B cell (primary cell): Measurements from ENCODE around the gene HIPK2. TPM values are rescaled to one million over a fixed set of nuclear protein-coding genes. Genes with fewer than 3 reads are reported as not detected.

Experiments
- ATAC-seq: fragments of 200-7000 bp; cut with Tn5 transposase; one replicate; pipeline ENCODE4 v1.10.0; 2021; ENCODE audit warnings: low read depth, mild to moderate bottlenecking, moderate number of reproducible peaks, moderate library complexity
- CTCF ChIA-PET: fragments of 350-600 bp; sonication (Branson Sonifier 250); formaldehyde crosslinking; loops from one replicate; lab custom pipeline; 2021; ENCODE audit warnings: antibody characterized with exemption, inconsistent platforms; lab: Charles Lee
- POLR2A ChIA-PET: fragments of 350-600 bp; sonication (Branson Sonifier 250); formaldehyde crosslinking; loops from one replicate; lab custom pipeline; 2021; ENCODE audit warnings: antibody characterized with exemption; lab: Charles Lee
- DNase-seq: peaks from one replicate; pipeline ENCODE4 v3.0.0; 2013
- H2AFZ ChIP-seq: 2 replicates; pipeline ENCODE4 v1.6.1; 2012; ENCODE audit warnings: mild to moderate bottlenecking, low read depth, low read length; ENCODE audit not compliant: insufficient read depth, poor library complexity, severe bottlenecking
- H3K27ac ChIP-seq, 2 donors: 1 replicate in 1 of 2; 2 replicates in 1 of 2; pipeline ENCODE4 v1.5.1; 2012 to 2013; ENCODE audit warnings: low read length in 2 of 2, mild to moderate bottlenecking in 2 of 2, moderate library complexity in 1 of 2
- H3K27me3 ChIP-seq, 4 experiments: fragments of 200-600 bp in 1 of 4; sonication (generic) in 1 of 4; replicated peaks in 1 of 4; 1 replicate in 2 of 4; 2 replicates in 2 of 4; pipeline versions ENCODE4 v1.6.1 to v1.7.0; 2013 to 2016; ENCODE audit warnings: low read length in 3 of 4, mild to moderate bottlenecking in 2 of 4, mixed read lengths in 1 of 4, moderate library complexity in 1 of 4; ENCODE audit not compliant: insufficient read depth in 4 of 4, control insufficient read depth in 3 of 4; ENCODE audit errors: control extremely low read depth in 1 of 4
- H3K36me3 ChIP-seq, 2 experiments: replicated peaks in 1 of 2; 1 replicate in 1 of 2; 2 replicates in 1 of 2; pipeline versions ENCODE4 v1.6.1 to v1.7.1; 2013; ENCODE audit warnings: low read length in 1 of 2; ENCODE audit not compliant: insufficient read depth in 2 of 2, control insufficient read depth in 1 of 2; ENCODE audit errors: control extremely low read depth in 1 of 2, extremely low read depth in 1 of 2
- H3K4me1 ChIP-seq, 2 donors: fragments of 200-600 bp in 1 of 2; sonication (generic) in 1 of 2; 1 replicate in 1 of 2; 2 replicates in 1 of 2; pipeline versions ENCODE4 v1.5.1 to v1.6.1; 2013 to 2017; ENCODE audit warnings: low read length in 2 of 2; ENCODE audit not compliant: control insufficient read depth in 2 of 2, insufficient read depth in 2 of 2
- H3K4me2 ChIP-seq: replicated peaks from 2 replicates; pipeline ENCODE3; 2012; ENCODE audit warnings: mild to moderate bottlenecking, low read depth, low read length; ENCODE audit not compliant: poor library complexity, severe bottlenecking
- H3K4me3 ChIP-seq, 5 experiments: fragments of 200-600 bp in 1 of 5; sonication (generic) in 1 of 5; 1 replicate in 3 of 5; 2 replicates in 2 of 5; pipeline versions ENCODE4 v1.5.1 to v1.7.0; 2011 to 2016; ENCODE audit warnings: low read length in 4 of 5, mild to moderate bottlenecking in 4 of 5, low read depth in 2 of 5, control low read depth in 1 of 5, moderate library complexity in 1 of 5; ENCODE audit not compliant: insufficient read depth in 1 of 5; ENCODE audit errors: control extremely low read depth in 1 of 5, extremely low read depth in 1 of 5
- H3K79me2 ChIP-seq: fragments of 200-600 bp; sonication (generic); one replicate; pipeline ENCODE4 v1.6.0; 2016; ENCODE audit warnings: low read length; ENCODE audit not compliant: control insufficient read depth, insufficient read depth
- H3K9ac ChIP-seq: fragments of 200-600 bp; sonication (generic); 2 replicates; pipeline ENCODE4 v1.6.1; 2017; ENCODE audit warnings: mild to moderate bottlenecking, low read length, moderate library complexity
- H3K9me3 ChIP-seq, 3 donors: one replicate each; pipeline versions ENCODE4 v1.6.1 to v1.7.1; 2013; ENCODE audit warnings: low read length in 2 of 3; ENCODE audit not compliant: control insufficient read depth in 2 of 3, insufficient read depth in 1 of 3; ENCODE audit errors: control extremely low read depth in 1 of 3
- H4K20me1 ChIP-seq: 2 replicates; pipeline ENCODE4 v1.6.0; 2012; ENCODE audit warnings: mild to moderate bottlenecking, low read length; ENCODE audit not compliant: insufficient read depth, control insufficient read depth, poor library complexity, severe bottlenecking
- H3K27ac Mint-ChIP-seq: one replicate; pipeline ENCODE4 v1.8.0; 2021; ENCODE audit warnings: mixed read lengths
- H3K27me3 Mint-ChIP-seq: one replicate; pipeline ENCODE4 v1.8.0; 2021; ENCODE audit warnings: mixed read lengths
- H3K4me1 Mint-ChIP-seq: one replicate; pipeline ENCODE4 v1.8.0; 2021; ENCODE audit warnings: mixed read lengths
- H3K4me3 Mint-ChIP-seq: one replicate; pipeline ENCODE4 v1.8.0; 2021; ENCODE audit warnings: mixed read lengths
- H3K9me3 Mint-ChIP-seq: one replicate; pipeline ENCODE4 v1.8.0; 2022; ENCODE audit warnings: mixed read lengths; ENCODE audit not compliant: insufficient read depth
- CTCF ChIP-seq: fragments of 200-600 bp; IDR thresholded peaks from one replicate; pipeline ENCODE4 v1.8.0; 2022; ENCODE audit warnings: antibody characterized with exemption, mild to moderate bottlenecking
- EZH2 ChIP-seq: IDR thresholded peaks from 2 replicates; pipeline ENCODE4 v1.6.1; 2012; ENCODE audit warnings: borderline replicate concordance, low read depth, mild to moderate bottlenecking, moderate library complexity, low read length; ENCODE audit not compliant: insufficient read depth, poor library complexity, severe bottlenecking
- WGBS: methylation state at CpG from one replicate; pipeline ENCODE4 v1.1.5; 2013; ENCODE audit warnings: missing lambda C conversion rate; ENCODE audit not compliant: insufficient coverage; 5-methylcytosine and 5-hydroxymethylcytosine counted together
- intact Hi-C: fragments of 100-400 bp; cut with micrococcal nuclease; formaldehyde crosslinking; loops from one replicate; pipeline ENCODE4 v1.10.0; 2022
- polyA plus RNA-seq: library from polyadenylated mRNA; depleted of rRNA; stranded (reverse); fragments of >200 nt; gene quantifications from 2 replicates; pipeline ENCODE4 v1.2.3, GENCODE V29; 2012
- total RNA-seq, 2 donors: library from RNA; stranded (reverse); fragments of 120-200 nt in 1 of 2; gene quantifications; 1 replicate in 1 of 2; 2 replicates in 1 of 2; pipeline versions ENCODE4 v1.2.3 to v1.2.4, GENCODE V29; 2013 to 2022

The HIPK2 gene
- total and polyA plus RNA-seq, 2 donors (not counting 1 experiment from before 2014, with no cell fraction given), result 6.8 to 58.2 TPM

- no peaks in the 10 kb centered on the region for H3K9me3 Mint-ChIP-seq
- POLR2A ChIA-PET, result no interaction called here
- H3K4me3 Mint-ChIP-seq, result peak overlapping the region; percentile 13
Observed at GRCh38 chr7:139525750-139526149, 252.0 kb downstream of the HIPK2 start.

GRCh38 chr7:139525239-139525638, 252.6 kb downstream of the HIPK2 start:
- Histone ChIP-seq H3K4me1 (peaks cover 0 to 4% of the 10 kb centered on the region in 2 donors), H2AFZ (no peak overlapping the region), H3K36me3 (no peaks in the 10 kb centered on the region), H3K27me3 (peaks cover 0 to 43% (median 4%) of the 10 kb centered on the region in 4 experiments), H3K9ac (no peak overlapping the region), H3K79me2 (no peaks in the 10 kb centered on the region), H3K4me2 (no peak overlapping the region), H4K20me1 (no peaks in the 10 kb centered on the region), H3K4me3 (no peak overlapping the region), H3K27ac (no peak overlapping the region), H3K9me3 (peaks cover 0 to 13% (median 0%) of the 10 kb centered on the region in 3 donors)
- Mint-ChIP-seq H3K9me3 (no peaks in the 10 kb centered on the region), H3K27me3 (peaks cover 56% of the 10 kb centered on the region), H3K4me3 (peak overlapping the region; percentile 13), H3K27ac (no peak overlapping the region), H3K4me1 (peaks cover 3% of the 10 kb centered on the region)
- CTCF ChIA-PET, result no interaction called here
- ATAC-seq (no peak), DNase-seq (no peak)
- WGBS, result 90% methylated on average over 10 of the region's 10 CpGs
- POLR2A ChIA-PET, result no interaction called here
- TF ChIP-seq EZH2 (no peak), CTCF (no peak)
- intact Hi-C loops, result no loop called here

More at GRCh38 chr7:139525750-139526149, 252.0 kb downstream of the HIPK2 start:
- Mint-ChIP-seq H3K27ac (no peak overlapping the region), H3K27me3 (peaks cover 57% of the 10 kb centered on the region), H3K4me1 (peaks cover 3% of the 10 kb centered on the region)
- DNase-seq (no peak), ATAC-seq (no peak)
- Histone ChIP-seq H3K9me3 (peaks cover 0 to 13% (median 0%) of the 10 kb centered on the region in 3 donors), H4K20me1 (no peaks in the 10 kb centered on the region), H2AFZ (no peak overlapping the region), H3K27ac (no peak overlapping the region), H3K4me1 (peaks cover 0 to 4% of the 10 kb centered on the region in 2 donors), H3K4me2 (no peak overlapping the region), H3K27me3 (peaks cover 0 to 43% (median 4%) of the 10 kb centered on the region in 4 experiments), H3K4me3 (no peak overlapping the region), H3K79me2 (no peaks in the 10 kb centered on the region), H3K36me3 (no peaks in the 10 kb centered on the region), H3K9ac (no peak overlapping the region)
- CTCF ChIA-PET, result no interaction called here
- intact Hi-C loops, result no loop called here
- no peak for TF ChIP-seq CTCF
- TF ChIP-seq EZH2, result no peak
